Cardiac muscle cell (in vitro differentiated cells and primary cell): ENCODE data around the gene STK36. TPM values are rescaled to one million over a fixed set of nuclear protein-coding genes. Genes with fewer than 3 reads are reported as not detected.
A peak's percentile ranks its signal among the peaks of the same experiment; 100 is the strongest.
"Not testable (repeated sequence)": the region's sequence is repeated elsewhere in the genome, so short reads cannot be mapped to it uniquely, and the experiment has no call there.

Experiments used
- DNase-seq, 2 donors: peaks; one replicate each; pipeline versions ENCODE4 v3.0.0 to v3.0.0-alpha.2; 2010 to 2017; ENCODE audit warnings: low read depth in 1 of 2, low spot score in 1 of 2
- H3K27ac ChIP-seq: fragments of 200-600 bp; sonication (generic); 2 replicates; pipeline ENCODE4 v1.5.1; 2016
- H3K27me3 ChIP-seq: fragments of 200-600 bp; sonication (generic); 2 replicates; pipeline ENCODE4 v1.6.0; 2016; ENCODE audit warnings: control low read depth
- H3K36me3 ChIP-seq: fragments of 200-600 bp; sonication (generic); 2 replicates; pipeline ENCODE4 v1.5.1; 2016; ENCODE audit warnings: control low read depth
- H3K4me1 ChIP-seq: fragments of 200-600 bp; sonication (generic); 2 replicates; pipeline ENCODE4 v1.8.1; 2017; ENCODE audit warnings: low read depth, mild to moderate bottlenecking, mixed run types
- H3K4me3 ChIP-seq: fragments of 200-600 bp; sonication (generic); 2 replicates; pipeline ENCODE4 v1.5.1; 2016; ENCODE audit warnings: mild to moderate bottlenecking
- H3K9me3 ChIP-seq: fragments of 200-600 bp; sonication (generic); 2 replicates; pipeline ENCODE4 v1.5.1; 2017; ENCODE audit warnings: low read depth, mild to moderate bottlenecking, control low read depth
- CTCF ChIP-seq: IDR thresholded peaks from 2 replicates; pipeline ENCODE4 v1.5.1; 2012; ENCODE audit warnings: low read depth, mild to moderate bottlenecking, low read length
- polyA plus RNA-seq: library from polyadenylated mRNA; unstranded; fragments of >200 nt; fragmentation: Nextera tagmentation; extraction: Ambion mirVana; gene quantifications from 2 replicates; pipeline ENCODE4 v1.2.1, GENCODE V29; 2016
- total RNA-seq: library from RNA; depleted of rRNA; stranded (reverse); fragments of >200 nt; gene quantifications from 2 replicates; pipeline ENCODE4 v1.2.3, GENCODE V29; 2016

STK36 gene
- total and polyA plus RNA-seq, 2 experiments from 2014 or later, result 56.2 to 63.5 TPM

- no peaks in the 10 kb centered on the region for H3K4me1 ChIP-seq
- H3K9me3 ChIP-seq, result no peaks in the 10 kb centered on the region
- no peak for TF ChIP-seq CTCF
- H3K27ac ChIP-seq, result no peak overlapping the region
- no peaks in the 10 kb centered on the region for H3K27me3 ChIP-seq
- peaks cover 23% of the 10 kb centered on the region for H3K36me3 ChIP-seq
- no peak overlapping the region for H3K4me3 ChIP-seq
- no peak for DNase-seq
Observed at GRCh38 chr2:218680061-218680460, 8.2 kb downstream of the STK36 start.

- H3K27ac ChIP-seq, H3K4me1 ChIP-seq, H3K27me3 ChIP-seq, H3K4me3 ChIP-seq, H3K9me3 ChIP-seq: not testable (repeated sequence)
- TF ChIP-seq CTCF, result peak; percentile 92
- DNase-seq, result peak; percentile 84 to 88
- H3K36me3 ChIP-seq, result peaks cover 27% of the 10 kb centered on the region
Observed at GRCh38 chr2:218687400-218688060, 15.6 kb downstream of the STK36 start.

- no peak for DNase-seq
- Histone ChIP-seq H3K9me3 (no peaks in the 10 kb centered on the region), H3K27me3 (no peaks in the 10 kb centered on the region), H3K27ac (no peak overlapping the region), H3K4me1 (no peaks in the 10 kb centered on the region), H3K36me3 (peaks cover 24% of the 10 kb centered on the region), H3K4me3 (no peak overlapping the region)
- TF ChIP-seq CTCF, result no peak
Observed at GRCh38 chr2:218691234-218691633, 19.3 kb downstream of the STK36 start.

- no peak overlapping the region for H3K27ac ChIP-seq
- H3K36me3 ChIP-seq, result peaks cover 31% of the 10 kb centered on the region
- no peaks in the 10 kb centered on the region for H3K27me3 ChIP-seq
- H3K9me3 ChIP-seq, result no peaks in the 10 kb centered on the region
- peak in 1 of 2 donors; percentile 11 for DNase-seq
- H3K4me3 ChIP-seq, result no peak overlapping the region
- TF ChIP-seq CTCF, result no peak
- no peaks in the 10 kb centered on the region for H3K4me1 ChIP-seq
Observed at GRCh38 chr2:218694405-218695145, 22.7 kb downstream of the STK36 start.

- Histone ChIP-seq H3K4me3 (no peak overlapping the region), H3K36me3 (peaks cover 21% of the 10 kb centered on the region), H3K4me1 (no peaks in the 10 kb centered on the region), H3K27me3 (no peaks in the 10 kb centered on the region), H3K9me3 (no peaks in the 10 kb centered on the region), H3K27ac (no peak overlapping the region)
- no peak for DNase-seq
- TF ChIP-seq CTCF, result no peak
Observed at GRCh38 chr2:218698885-218699284, 27.0 kb downstream of the STK36 start.
